Measurements from ENCODE around the gene FZD1. TPM values are rescaled to one million over a fixed set of nuclear protein-coding genes. Genes with fewer than 3 reads are reported as not detected.

Gene FZD1
- total RNA-seq, 2 experiments from 2014 or later: 0.29 to 0.30 TPM

GRCh38 chr7:91242097-91242844 lies 22.0 kb upstream of the FZD1 start:
- Mint-ChIP-seq H3K4me1 (ENCODE audit: low read depth) (no peaks in the 10 kb centered on the region), H3K27me3 (ENCODE audit: low read depth) (peaks cover 8% of the 10 kb centered on the region), H3K4me3 (no peak overlapping the region), H3K9me3 (no peaks in the 10 kb centered on the region), H3K36me3 (ENCODE audit: low read depth) (no peaks in the 10 kb centered on the region), H3K27ac (no peak overlapping the region)
- CTCF ChIA-PET: interaction anchor here (0.7 kb wide), 1 partner anchor 1366 kb away, joined by 3 read pairs; no protein-coding TSS in a partner anchor
- no peak for DNase-seq
- intact Hi-C loops (cut with micrococcal nuclease): no loop called here

- intact Hi-C loops (cut with micrococcal nuclease): no loop called here
- Mint-ChIP-seq H3K27ac (no peak overlapping the region), H3K27me3 (ENCODE audit: low read depth) (peaks cover 6% of the 10 kb centered on the region), H3K4me3 (no peak overlapping the region), H3K9me3 (no peaks in the 10 kb centered on the region), H3K4me1 (ENCODE audit: low read depth) (no peaks in the 10 kb centered on the region), H3K36me3 (ENCODE audit: low read depth) (no peaks in the 10 kb centered on the region)
- DNase-seq: no peak
- CTCF ChIA-PET: no interaction called here
These were observed 20.5 kb upstream of the FZD1 start for GRCh38 chr7:91243591-91244301.

- CTCF ChIA-PET: no interaction called here
- Mint-ChIP-seq H3K27me3 (ENCODE audit: low read depth) (no peaks in the 10 kb centered on the region), H3K36me3 (ENCODE audit: low read depth) (no peaks in the 10 kb centered on the region), H3K4me1 (ENCODE audit: low read depth) (no peaks in the 10 kb centered on the region), H3K4me3 (no peak overlapping the region), H3K9me3 (no peaks in the 10 kb centered on the region), H3K27ac (no peak overlapping the region)
- intact Hi-C loops (cut with micrococcal nuclease): no loop called here
- no peak for DNase-seq
These were observed 16.7 kb upstream of the FZD1 start for GRCh38 chr7:91247500-91247899.

- Mint-ChIP-seq H3K36me3 (ENCODE audit: low read depth) (no peaks in the 10 kb centered on the region), H3K27me3 (ENCODE audit: low read depth) (no peaks in the 10 kb centered on the region), H3K27ac (no peak overlapping the region), H3K4me1 (ENCODE audit: low read depth) (no peaks in the 10 kb centered on the region), H3K4me3 (no peak overlapping the region), H3K9me3 (no peaks in the 10 kb centered on the region)
- peak; percentile 10 for DNase-seq
- CTCF ChIA-PET: no interaction called here
- intact Hi-C loops (cut with micrococcal nuclease): no loop called here
These were observed 15.2 kb upstream of the FZD1 start for GRCh38 chr7:91248996-91249395.

GRCh38 chr7:91249506-91250233 lies 14.6 kb upstream of the FZD1 start:
- Mint-ChIP-seq H3K4me1 (ENCODE audit: low read depth) (no peaks in the 10 kb centered on the region), H3K27me3 (ENCODE audit: low read depth) (no peaks in the 10 kb centered on the region), H3K9me3 (no peaks in the 10 kb centered on the region), H3K4me3 (no peak overlapping the region), H3K27ac (no peak overlapping the region), H3K36me3 (ENCODE audit: low read depth) (no peaks in the 10 kb centered on the region)
- DNase-seq: no peak
- intact Hi-C loops (cut with micrococcal nuclease): no loop called here
- CTCF ChIA-PET: no interaction called here

DNA sequence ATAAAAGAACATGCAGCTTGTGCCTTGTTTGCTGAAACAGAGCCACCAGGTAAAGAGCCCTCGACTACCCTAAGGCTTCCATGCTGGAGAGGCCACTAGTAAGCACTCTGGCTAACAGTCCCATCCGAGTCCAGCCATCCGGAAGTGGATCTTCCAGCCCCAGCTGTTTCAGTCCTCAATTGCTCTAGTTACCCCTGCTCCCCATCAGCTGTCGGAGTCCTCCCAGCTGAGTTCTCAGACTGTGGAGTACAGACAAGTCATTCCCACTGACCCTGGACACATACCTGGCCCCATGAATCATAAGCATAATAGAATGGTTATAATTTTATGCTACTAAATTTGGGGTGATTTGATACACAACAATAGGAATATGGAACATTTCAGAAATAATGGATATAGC lies 13.5 kb upstream of the FZD1 start:
- H3K36me3 Mint-ChIP-seq (ENCODE audit: low read depth): no peaks in the 10 kb centered on the region
- CTCF ChIA-PET: no interaction called here
- H3K4me3 Mint-ChIP-seq: no peak overlapping the region
- peaks cover 2% of the 10 kb centered on the region for H3K9me3 Mint-ChIP-seq
- peaks cover 3% of the 10 kb centered on the region for H3K27me3 Mint-ChIP-seq (ENCODE audit: low read depth)
- no peaks in the 10 kb centered on the region for H3K4me1 Mint-ChIP-seq (ENCODE audit: low read depth)
- intact Hi-C loops (cut with micrococcal nuclease): no loop called here
- no peak overlapping the region for H3K27ac Mint-ChIP-seq
- DNase-seq: no peak

DNA sequence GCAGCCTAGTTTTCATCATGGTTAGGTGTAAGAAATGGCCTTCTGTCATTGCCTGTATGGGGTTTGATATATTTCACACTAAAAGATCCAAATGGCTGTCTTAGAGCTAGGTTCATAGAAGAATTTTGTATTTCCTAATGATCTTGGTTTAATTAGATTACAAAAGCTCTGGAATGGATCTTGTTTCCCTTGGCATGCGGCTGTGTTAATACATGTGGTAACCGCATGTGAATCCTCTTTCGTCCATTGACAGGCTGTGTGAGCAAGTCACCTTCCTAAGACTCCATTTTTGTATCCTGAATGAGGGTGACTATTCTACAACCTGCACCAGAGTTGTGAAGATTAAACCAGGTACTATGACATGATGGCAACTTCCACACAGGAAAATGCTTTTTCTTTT lies 12.4 kb upstream of the FZD1 start:
- no peak for DNase-seq
- H3K27ac Mint-ChIP-seq: no peak overlapping the region
- no peaks in the 10 kb centered on the region for H3K36me3 Mint-ChIP-seq (ENCODE audit: low read depth)
- H3K4me3 Mint-ChIP-seq: no peak overlapping the region
- no peaks in the 10 kb centered on the region for H3K4me1 Mint-ChIP-seq (ENCODE audit: low read depth)
- H3K9me3 Mint-ChIP-seq: peaks cover 11% of the 10 kb centered on the region
- intact Hi-C loops (cut with micrococcal nuclease): no loop called here
- peaks cover 6% of the 10 kb centered on the region for H3K27me3 Mint-ChIP-seq (ENCODE audit: low read depth)
- CTCF ChIA-PET: no interaction called here

GRCh38 chr7:91263384-91264045 lies 718 bp upstream of the FZD1 start:
- peaks cover 1% of the 10 kb centered on the region for H3K36me3 Mint-ChIP-seq (ENCODE audit: low read depth)
- CTCF ChIA-PET: interaction anchor here (0.7 kb wide), 1 partner anchor 24 kb away, joined by 4 read pairs; no protein-coding TSS in a partner anchor
- H3K4me1 Mint-ChIP-seq (ENCODE audit: low read depth): peaks cover 8% of the 10 kb centered on the region
- H3K9me3 Mint-ChIP-seq: no peaks in the 10 kb centered on the region
- intact Hi-C loops (cut with micrococcal nuclease): loop anchor here (1.0 to 10.0 kb wide), 9 partner anchors 179 to 1181 kb away; partner anchors contain the start of genes AKAP9, CFAP69, CLDN12 and GATAD1
- no peak overlapping the region for H3K27ac Mint-ChIP-seq
- H3K27me3 Mint-ChIP-seq (ENCODE audit: low read depth): peaks cover 53% of the 10 kb centered on the region
- H3K4me3 Mint-ChIP-seq: peak overlapping the region; percentile 82
- peak; percentile 4 for DNase-seq

DNA sequence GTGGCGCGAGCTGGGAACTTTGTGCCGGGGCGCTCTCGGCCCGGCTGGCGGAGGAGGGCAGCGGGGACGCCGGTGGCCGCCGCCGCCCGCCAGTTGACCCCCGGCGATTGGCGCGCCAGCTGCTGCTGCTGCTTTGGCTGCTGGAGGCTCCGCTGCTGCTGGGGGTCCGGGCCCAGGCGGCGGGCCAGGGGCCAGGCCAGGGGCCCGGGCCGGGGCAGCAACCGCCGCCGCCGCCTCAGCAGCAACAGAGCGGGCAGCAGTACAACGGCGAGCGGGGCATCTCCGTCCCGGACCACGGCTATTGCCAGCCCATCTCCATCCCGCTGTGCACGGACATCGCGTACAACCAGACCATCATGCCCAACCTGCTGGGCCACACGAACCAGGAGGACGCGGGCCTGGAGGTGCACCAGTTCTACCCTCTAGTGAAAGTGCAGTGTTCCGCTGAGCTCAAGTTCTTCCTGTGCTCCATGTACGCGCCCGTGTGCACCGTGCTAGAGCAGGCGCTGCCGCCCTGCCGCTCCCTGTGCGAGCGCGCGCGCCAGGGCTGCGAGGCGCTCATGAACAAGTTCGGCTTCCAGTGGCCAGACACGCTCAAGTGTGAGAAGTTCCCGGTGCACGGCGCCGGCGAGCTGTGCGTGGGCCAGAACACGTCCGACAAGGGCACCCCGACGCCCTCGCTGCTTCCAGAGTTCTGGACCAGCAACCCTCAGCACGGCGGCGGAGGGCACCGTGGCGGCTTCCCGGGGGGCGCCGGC lies 870 bp downstream of the FZD1 start:
- Mint-ChIP-seq H3K4me1 (ENCODE audit: low read depth) (peaks cover 8% of the 10 kb centered on the region), H3K27ac (no peak overlapping the region), H3K4me3 (peak overlapping the region; percentile 82), H3K27me3 (ENCODE audit: low read depth) (peaks cover 53% of the 10 kb centered on the region), H3K36me3 (ENCODE audit: low read depth) (peaks cover 1% of the 10 kb centered on the region), H3K9me3 (no peaks in the 10 kb centered on the region)
- intact Hi-C loops (cut with micrococcal nuclease): loop anchor here (1.0 to 10.0 kb wide), 10 partner anchors 181 to 1180 kb away; partner anchors contain the start of genes AKAP9, CFAP69, CLDN12 and CYP51A1
- CTCF ChIA-PET: no interaction called here
- peak; percentile 31 for DNase-seq

DNA sequence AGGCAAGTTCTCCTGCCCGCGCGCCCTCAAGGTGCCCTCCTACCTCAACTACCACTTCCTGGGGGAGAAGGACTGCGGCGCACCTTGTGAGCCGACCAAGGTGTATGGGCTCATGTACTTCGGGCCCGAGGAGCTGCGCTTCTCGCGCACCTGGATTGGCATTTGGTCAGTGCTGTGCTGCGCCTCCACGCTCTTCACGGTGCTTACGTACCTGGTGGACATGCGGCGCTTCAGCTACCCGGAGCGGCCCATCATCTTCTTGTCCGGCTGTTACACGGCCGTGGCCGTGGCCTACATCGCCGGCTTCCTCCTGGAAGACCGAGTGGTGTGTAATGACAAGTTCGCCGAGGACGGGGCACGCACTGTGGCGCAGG lies 1.4 kb downstream of the FZD1 start:
- Mint-ChIP-seq H3K4me3 (peak overlapping the region; percentile 38), H3K9me3 (no peaks in the 10 kb centered on the region), H3K36me3 (ENCODE audit: low read depth) (peaks cover 1% of the 10 kb centered on the region), H3K27me3 (ENCODE audit: low read depth) (peaks cover 49% of the 10 kb centered on the region), H3K27ac (no peak overlapping the region), H3K4me1 (ENCODE audit: low read depth) (peaks cover 8% of the 10 kb centered on the region)
- peak; percentile 4 for DNase-seq
- CTCF ChIA-PET: no interaction called here
- intact Hi-C loops (cut with micrococcal nuclease): loop anchor here (1.0 to 10.0 kb wide), 8 partner anchors 369 to 1179 kb away; partner anchors contain the start of genes AKAP9, CFAP69, CYP51A1 and GATAD1

DNA sequence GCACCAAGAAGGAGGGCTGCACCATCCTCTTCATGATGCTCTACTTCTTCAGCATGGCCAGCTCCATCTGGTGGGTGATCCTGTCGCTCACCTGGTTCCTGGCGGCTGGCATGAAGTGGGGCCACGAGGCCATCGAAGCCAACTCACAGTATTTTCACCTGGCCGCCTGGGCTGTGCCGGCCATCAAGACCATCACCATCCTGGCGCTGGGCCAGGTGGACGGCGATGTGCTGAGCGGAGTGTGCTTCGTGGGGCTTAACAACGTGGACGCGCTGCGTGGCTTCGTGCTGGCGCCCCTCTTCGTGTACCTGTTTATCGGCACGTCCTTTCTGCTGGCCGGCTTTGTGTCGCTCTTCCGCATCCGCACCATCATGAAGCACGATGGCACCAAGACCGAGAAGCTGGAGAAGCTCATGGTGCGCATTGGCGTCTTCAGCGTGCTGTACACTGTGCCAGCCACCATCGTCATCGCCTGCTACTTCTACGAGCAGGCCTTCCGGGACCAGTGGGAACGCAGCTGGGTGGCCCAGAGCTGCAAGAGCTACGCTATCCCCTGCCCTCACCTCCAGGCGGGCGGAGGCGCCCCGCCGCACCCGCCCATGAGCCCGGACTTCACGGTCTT lies 1.9 kb downstream of the FZD1 start:
- Mint-ChIP-seq H3K27ac (no peak overlapping the region), H3K4me1 (ENCODE audit: low read depth) (peaks cover 8% of the 10 kb centered on the region), H3K27me3 (ENCODE audit: low read depth) (peaks cover 47% of the 10 kb centered on the region), H3K4me3 (peak overlapping the region; percentile 38), H3K9me3 (no peaks in the 10 kb centered on the region), H3K36me3 (ENCODE audit: low read depth) (peaks cover 1% of the 10 kb centered on the region)
- no peak for DNase-seq
- CTCF ChIA-PET: no interaction called here
- intact Hi-C loops (cut with micrococcal nuclease): loop anchor here (10.0 kb wide), 6 partner anchors 369 to 1179 kb away; partner anchors contain the start of genes AKAP9, CFAP69 and GATAD1
